ENCODE data around the gene CSRNP3.
"Not testable (repeated sequence)": the region's sequence is repeated elsewhere in the genome, so short reads cannot be mapped to it uniquely, and the experiment has no call there.

Gene CSRNP3

DNA sequence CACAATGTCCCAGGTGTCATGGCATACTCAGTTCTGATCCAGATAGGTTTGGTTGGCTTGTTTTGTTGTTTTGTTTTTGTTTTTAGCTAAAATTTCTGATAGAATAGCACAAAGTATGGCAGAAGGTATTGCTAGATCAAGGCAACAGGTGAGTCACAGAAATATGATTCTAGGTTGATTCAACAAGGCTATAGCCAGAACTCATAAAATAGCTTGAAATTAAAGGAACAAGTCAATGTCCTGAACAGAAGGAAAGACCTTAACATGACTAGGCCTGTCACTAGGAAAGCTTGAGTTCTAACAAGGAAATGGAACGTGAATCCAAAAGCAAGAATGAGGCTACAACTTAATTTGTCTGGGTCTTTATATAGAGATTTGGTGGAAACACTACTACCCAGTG lies 167.5 kb downstream of the CSRNP3 start:
- no peak for DNase-seq

GRCh38 chr2:165637396-165637795 lies 167.9 kb downstream of the CSRNP3 start:
- no peak for DNase-seq

GRCh38 chr2:165639504-165639903 lies 170.0 kb downstream of the CSRNP3 start:
- no peak for DNase-seq

GRCh38 chr2:165640247-165640929 lies 170.9 kb downstream of the CSRNP3 start:
- no peak for DNase-seq

GRCh38 chr2:165645930-165646831 lies 176.7 kb downstream of the CSRNP3 start:
- no peak for DNase-seq

- DNase-seq = no peak
These were observed 177.9 kb downstream of the CSRNP3 start for GRCh38 chr2:165647409-165647808.

DNA sequence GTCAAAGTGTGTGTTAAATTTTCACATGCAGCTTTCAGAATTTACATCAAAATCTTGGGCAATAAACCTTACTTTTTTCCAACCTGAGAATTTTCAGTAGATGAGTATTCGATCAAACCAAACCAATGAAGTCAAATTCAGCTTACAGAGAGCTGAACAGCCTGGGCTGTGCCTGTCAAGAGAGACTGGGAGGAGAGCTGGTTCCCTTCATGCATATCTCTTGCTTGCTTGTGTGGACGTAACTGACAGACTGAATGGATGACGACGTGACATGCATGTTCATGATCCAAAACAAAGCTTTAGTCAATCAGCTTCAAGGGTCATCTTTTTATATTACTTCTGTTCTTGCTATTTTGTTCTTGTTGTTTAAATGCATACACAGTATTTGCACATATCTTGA lies 179.3 kb downstream of the CSRNP3 start:
- DNase-seq = no peak

GRCh38 chr2:165651233-165651632 lies 181.7 kb downstream of the CSRNP3 start:
- no peak for DNase-seq

DNA sequence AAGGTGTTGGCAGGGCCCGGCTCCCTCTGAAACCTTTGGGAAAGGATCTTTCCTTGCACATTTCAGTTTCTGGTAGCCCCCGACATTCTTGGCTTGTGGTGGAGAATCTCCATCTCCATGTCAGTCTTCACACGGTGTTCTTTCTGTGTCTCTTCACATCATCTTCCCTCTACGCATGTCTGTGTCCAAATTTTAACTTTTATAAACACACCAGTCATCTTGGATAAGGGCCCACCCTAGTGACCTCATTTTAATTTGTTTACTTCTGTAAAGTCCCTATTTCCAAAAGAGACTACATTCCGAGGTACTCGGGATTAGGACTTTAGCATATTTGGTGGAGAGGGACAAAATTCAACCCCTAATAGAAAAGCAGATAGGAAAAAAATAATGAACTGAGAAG lies 186.2 kb downstream of the CSRNP3 start:
- DNase-seq = no peak

DNA sequence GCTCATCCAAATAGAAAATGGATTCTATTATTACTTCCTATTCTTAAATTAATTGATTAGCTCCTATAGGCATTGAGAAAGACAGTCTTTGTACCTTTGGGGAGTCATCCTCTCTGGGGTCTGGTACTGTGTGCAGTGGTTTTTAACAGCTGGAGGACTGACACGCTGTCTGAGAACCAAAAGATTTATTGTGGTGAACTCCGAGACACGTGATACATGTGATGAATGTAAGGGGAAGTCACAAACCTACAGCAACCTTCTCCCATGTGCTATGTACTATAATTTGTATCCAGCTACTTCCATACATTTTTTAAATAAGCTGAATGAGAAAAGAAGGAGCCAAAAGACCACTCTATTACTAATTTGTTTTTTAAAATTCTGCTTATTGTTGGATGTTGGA lies 190.9 kb downstream of the CSRNP3 start:
- DNase-seq = no peak

- DNase-seq = no peak
These were observed 193.2 kb downstream of the CSRNP3 start for GRCh38 chr2:165662720-165663119.

DNA sequence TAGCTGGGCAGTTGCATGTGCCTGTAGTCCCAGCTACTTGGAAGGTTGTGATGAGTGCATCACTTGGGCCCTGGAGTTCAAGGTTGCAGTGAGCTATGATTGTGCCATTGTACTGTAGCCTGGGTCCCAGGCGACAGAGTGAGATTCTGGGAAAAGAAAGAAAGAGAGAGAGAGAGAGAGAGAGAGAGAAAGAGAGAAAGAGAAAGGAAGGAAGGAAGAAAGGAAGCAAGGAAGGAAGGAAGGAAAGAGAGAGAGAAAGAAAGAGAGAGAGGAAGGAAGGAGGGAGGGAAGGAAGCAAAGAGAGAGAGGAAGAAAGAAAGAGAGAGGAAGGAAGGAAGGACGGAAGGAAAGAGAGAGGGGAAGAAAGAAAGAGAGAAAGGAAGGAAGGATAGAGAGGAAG lies 196.1 kb downstream of the CSRNP3 start:
- DNase-seq = no peak

- DNase-seq = not testable (repeated sequence)
These were observed 196.6 kb downstream of the CSRNP3 start for GRCh38 chr2:165666073-165666472.

- DNase-seq = no peak
These were observed 197.1 kb downstream of the CSRNP3 start for GRCh38 chr2:165666605-165667004.

GRCh38 chr2:165667375-165667774 lies 197.9 kb downstream of the CSRNP3 start:
- DNase-seq = no peak

DNA sequence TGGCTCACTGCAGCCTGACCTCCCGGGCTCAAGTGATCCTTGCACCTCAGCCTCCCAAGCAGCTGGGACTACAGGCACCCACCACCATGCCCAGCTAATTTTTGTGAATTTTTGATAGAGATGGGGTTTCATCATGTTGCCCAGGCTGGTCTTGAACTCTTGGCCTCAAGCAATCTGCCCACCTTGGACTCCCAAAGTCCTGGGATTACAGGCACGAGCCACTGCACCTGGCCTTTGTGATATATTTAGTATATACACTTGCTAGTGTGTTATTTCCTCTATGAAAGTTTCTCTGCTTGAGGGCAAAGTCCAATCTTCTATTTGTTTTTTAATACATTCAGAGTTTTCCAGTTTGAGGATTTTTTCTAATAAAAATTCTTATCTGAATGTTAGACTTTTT lies 205.3 kb downstream of the CSRNP3 start:
- DNase-seq = no peak

GRCh38 chr2:165675551-165675968 lies 206.1 kb downstream of the CSRNP3 start:
- DNase-seq = no peak

DNA sequence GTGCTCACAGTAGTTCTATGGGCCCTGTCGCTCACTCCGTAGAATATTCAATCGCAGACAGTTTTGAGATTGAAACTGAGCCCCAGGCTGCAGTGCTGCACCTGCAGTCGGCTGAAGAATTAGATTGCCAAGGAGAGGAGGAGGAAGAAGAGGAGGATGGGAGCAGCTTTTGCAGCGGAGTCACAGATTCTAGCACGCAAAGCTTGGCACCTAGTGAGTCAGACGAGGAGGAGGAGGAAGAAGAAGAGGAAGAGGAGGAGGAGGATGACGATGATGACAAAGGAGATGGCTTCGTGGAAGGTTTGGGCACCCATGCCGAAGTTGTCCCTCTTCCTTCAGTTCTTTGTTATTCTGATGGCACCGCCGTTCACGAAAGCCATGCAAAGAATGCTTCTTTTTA lies 209.4 kb downstream of the CSRNP3 start:
- no peak for DNase-seq

DNA sequence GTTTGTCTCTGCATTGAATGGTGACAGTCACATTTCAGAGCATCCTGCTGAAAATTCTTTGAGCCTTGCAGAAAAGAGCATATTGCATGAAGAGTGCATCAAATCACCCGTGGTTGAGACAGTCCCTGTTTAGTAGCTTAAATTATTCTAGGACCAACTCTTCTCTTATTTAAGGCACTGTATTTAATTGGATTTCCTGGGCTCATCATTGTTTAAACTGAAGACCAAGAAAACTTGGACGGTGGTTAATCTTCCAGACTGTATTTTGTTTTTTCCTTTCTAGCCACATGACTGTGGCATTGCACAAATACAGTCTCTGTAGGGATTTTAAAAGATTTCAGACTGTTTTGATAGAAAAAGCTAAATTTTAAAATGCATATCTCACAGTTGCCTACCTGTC lies 210.1 kb downstream of the CSRNP3 start:
- no peak for DNase-seq

- no peak for DNase-seq
These were observed 212.3 kb downstream of the CSRNP3 start for GRCh38 chr2:165681841-165682240.

DNA sequence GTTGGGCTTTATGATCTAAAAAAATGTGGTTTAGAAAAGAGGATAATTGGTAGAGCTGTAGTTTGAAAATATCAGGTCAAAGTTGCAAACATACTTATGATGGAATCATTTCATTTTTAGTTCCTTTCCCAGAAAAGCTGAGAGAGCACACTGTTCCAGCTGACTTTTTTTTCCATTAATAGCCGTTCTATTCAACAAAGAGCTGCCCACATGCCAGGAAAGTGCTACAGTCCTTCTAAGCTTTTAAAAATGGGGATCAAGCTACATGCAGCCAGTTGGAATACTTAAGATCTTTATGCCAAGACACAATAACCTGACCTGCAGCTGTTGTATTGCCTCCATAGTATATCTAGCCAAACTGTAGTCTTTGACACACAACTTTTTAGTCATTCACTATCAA lies 213.0 kb downstream of the CSRNP3 start:
- DNase-seq = no peak

DNA sequence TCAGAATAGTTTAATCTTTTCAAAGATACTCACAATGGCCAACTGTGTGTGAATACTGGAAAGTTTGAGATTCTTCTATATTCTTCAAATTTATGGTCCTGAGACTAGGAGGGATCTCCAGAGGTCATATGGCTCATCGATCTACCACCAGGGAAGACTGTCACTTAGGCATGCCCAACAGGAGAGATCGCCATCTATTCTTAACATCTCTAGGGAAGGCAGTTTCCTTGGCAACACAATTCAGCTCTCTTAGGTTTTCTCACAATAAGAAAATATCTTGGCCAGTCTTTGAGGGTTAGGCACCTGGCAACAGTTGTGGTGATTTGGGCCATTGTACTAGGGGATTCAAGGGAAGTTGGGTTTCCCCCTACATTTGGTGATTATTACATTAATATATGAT lies 217.3 kb downstream of the CSRNP3 start:
- no peak for DNase-seq

- no peak for DNase-seq
These were observed 218.0 kb downstream of the CSRNP3 start for GRCh38 chr2:165687426-165688002.

DNA sequence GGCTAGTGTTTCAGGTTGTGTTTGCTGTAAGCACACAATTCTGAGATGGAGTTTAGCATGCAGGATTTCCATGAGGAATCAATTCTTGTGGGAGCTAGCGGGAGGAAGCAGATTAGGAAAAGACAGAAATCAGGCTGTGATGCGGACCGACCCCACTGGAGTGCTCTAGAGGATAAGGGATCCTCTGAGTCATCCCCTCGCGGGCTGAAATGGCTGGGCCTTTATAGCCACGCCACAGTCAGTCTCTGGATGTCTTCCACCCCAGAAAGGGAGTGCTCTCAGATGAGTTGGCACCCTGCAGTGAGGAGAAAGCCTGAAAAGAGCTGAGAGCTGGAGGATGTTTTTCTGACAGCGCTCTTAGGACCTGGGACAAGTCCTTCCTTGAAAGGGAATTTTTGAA lies 222.1 kb downstream of the CSRNP3 start:
- DNase-seq = no peak

Measured in CD4-positive, alpha-beta T cell treated with Interleukin-17A for 1 hour (primary cell).